Ovary (tissue), 9 donors: ENCODE measurements around the gene PRPSAP1. TPM values are rescaled to one million over a fixed set of nuclear protein-coding genes. Genes with fewer than 3 reads are reported as not detected.

ENCODE experiments used
- DNase-seq, 5 donors: peaks; one replicate each; pipeline ENCODE4 v3.0.0-alpha.2; 2019 to 2020
- H3K27ac ChIP-seq, 2 donors: fragments of 200-600 bp; one replicate each; pipeline versions ENCODE4 v1.5.1 to v1.8.0; 2019 to 2022
- H3K27me3 ChIP-seq: fragments of 200-600 bp; one replicate; pipeline ENCODE4 v1.8.0; 2022
- H3K36me3 ChIP-seq: fragments of 200-600 bp; sonication (generic); one replicate; pipeline ENCODE4 v1.5.1; 2019
- H3K4me1 ChIP-seq: one replicate; pipeline ENCODE4 v1.8.1; 2013; ENCODE audit warnings: mild to moderate bottlenecking, moderate library complexity; ENCODE audit not compliant: insufficient read depth
- H3K4me3 ChIP-seq: fragments of 200-600 bp; sonication (generic); one replicate; pipeline ENCODE4 v1.5.1; 2017
- H3K9me3 ChIP-seq, 2 donors: fragments of 200-600 bp in 1 of 2; sonication (generic) in 1 of 2; one replicate each; pipeline versions ENCODE4 v1.5.1 to v1.8.1; 2013 to 2019; ENCODE audit warnings: mild to moderate bottlenecking in 1 of 2, moderate library complexity in 1 of 2
- EP300 ChIP-seq: sonication (generic); formaldehyde crosslinking; IDR thresholded peaks from one replicate; pipeline ENCODE4 v1.6.1; 2017; ENCODE audit warnings: antibody characterized with exemption
- POLR2A ChIP-seq: fragments of 450-650 bp; IDR thresholded peaks from one replicate; pipeline ENCODE4 v1.6.1; 2017; ENCODE audit warnings: antibody characterized with exemption, mild to moderate bottlenecking, moderate library complexity
- WGBS, 3 donors: extraction: QIAGEN DNeasy Blood & Tissue Kit in 1 of 3; methylation state at CpG; one replicate each; pipeline versions ENCODE4 v1.1.5 to v1.1.7; 2013 to 2017; 5-methylcytosine and 5-hydroxymethylcytosine counted together
- intact Hi-C, 4 donors: fragments of 100-400 bp; cut with DNase I; formaldehyde crosslinking; loops; one replicate each; pipeline versions ENCODE4 v1.11.0 to v1.15.1; 2022 to 2023
- polyA plus RNA-seq, 2 donors: library from polyadenylated mRNA; stranded (reverse); fragments of 200-250 nt in 1 of 2; fragments of 350-450 nt in 1 of 2; fragmentation: Illumina TruSeq in 1 of 2; extraction: RNeasy Lipid Tissue Mini Kit (QIAGEN cat#74804) in 1 of 2; gene quantifications; one replicate each; pipeline ENCODE4 v1.2.3, GENCODE V29; 2013 to 2014
- total RNA-seq, 7 donors: library from RNA; depleted of rRNA in 2 of 7; stranded (reverse); fragments of >200 nt in 2 of 7; fragmentation: NEBNext Ultra II Directional in 3 of 7; extraction: Animal tissue kit (Norgen Biotek cat#: 25700) in 3 of 7; gene quantifications; one replicate each; pipeline versions ENCODE4 v1.1.0 to v1.2.4, GENCODE V29; 2016 to 2023
- TF ChIP-seq, protein P1 (sequence below), 3 donors: fragments of 450-650 bp in 2 of 3; fragments of 200-600 bp in 1 of 3; IDR thresholded peaks; one replicate each; pipeline versions ENCODE4 v1.5.1 to v1.8.0; 2016 to 2022; ENCODE audit warnings: antibody characterized with exemption in 3 of 3, mild to moderate bottlenecking in 1 of 3
- donor health status: DM: no; HTN: no; CAD: no; lungs with moderate emphysema.
- donor health status: DM: no; HTN: no; CAD: no.
- donor health status: Bipolar disorder and iron deficiency.
- donor health status: DM: yes; HTN: yes; CAD: no.
- donor health status: DM: no; HTN: no; CAD: no.
- donor health status: DM: yes; HTN: yes; CAD: no.

The PRPSAP1 gene
- total and polyA plus RNA-seq, 9 donors, result 26.1 to 57.9 (median 44.5) TPM

DNA sequence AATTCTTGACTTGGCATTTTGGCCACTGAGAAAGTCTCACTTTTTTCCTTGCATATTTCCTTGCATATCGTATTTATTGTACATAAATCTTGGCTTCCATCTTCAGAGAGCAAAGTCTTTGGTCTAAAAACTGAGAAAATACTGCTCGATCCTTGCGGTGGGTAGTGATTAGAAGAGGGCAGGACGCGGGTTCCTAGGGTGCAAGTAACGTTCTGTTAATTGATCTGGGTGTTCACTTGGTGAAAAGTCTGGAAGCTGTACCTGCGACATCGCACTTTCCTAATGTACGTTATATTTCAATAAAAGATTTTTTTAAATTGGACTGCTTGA, 89.3 kb downstream of the PRPSAP1 start:
- DNase-seq, result no peak
- H3K27me3 ChIP-seq, result no peaks in the 10 kb centered on the region
- no peaks in the 10 kb centered on the region for H3K9me3 ChIP-seq
- no peak overlapping the region for H3K27ac ChIP-seq
- no peaks in the 10 kb centered on the region for H3K36me3 ChIP-seq
- peak overlapping the region; percentile 23 for H3K4me3 ChIP-seq
- TF ChIP-seq, protein P1, sequence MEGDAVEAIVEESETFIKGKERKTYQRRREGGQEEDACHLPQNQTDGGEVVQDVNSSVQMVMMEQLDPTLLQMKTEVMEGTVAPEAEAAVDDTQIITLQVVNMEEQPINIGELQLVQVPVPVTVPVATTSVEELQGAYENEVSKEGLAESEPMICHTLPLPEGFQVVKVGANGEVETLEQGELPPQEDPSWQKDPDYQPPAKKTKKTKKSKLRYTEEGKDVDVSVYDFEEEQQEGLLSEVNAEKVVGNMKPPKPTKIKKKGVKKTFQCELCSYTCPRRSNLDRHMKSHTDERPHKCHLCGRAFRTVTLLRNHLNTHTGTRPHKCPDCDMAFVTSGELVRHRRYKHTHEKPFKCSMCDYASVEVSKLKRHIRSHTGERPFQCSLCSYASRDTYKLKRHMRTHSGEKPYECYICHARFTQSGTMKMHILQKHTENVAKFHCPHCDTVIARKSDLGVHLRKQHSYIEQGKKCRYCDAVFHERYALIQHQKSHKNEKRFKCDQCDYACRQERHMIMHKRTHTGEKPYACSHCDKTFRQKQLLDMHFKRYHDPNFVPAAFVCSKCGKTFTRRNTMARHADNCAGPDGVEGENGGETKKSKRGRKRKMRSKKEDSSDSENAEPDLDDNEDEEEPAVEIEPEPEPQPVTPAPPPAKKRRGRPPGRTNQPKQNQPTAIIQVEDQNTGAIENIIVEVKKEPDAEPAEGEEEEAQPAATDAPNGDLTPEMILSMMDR (IDR thresholded peaks at IDR 0.05), result no peak
- no peak for TF ChIP-seq EP300
- no peak for TF ChIP-seq POLR2A
- WGBS, 3 donors, result 15 to 28% (median 23%) methylated on average over 9 of the region's 9 CpGs
- intact Hi-C loops, result no loop called here
- peaks cover 5% of the 10 kb centered on the region for H3K4me1 ChIP-seq

DNA sequence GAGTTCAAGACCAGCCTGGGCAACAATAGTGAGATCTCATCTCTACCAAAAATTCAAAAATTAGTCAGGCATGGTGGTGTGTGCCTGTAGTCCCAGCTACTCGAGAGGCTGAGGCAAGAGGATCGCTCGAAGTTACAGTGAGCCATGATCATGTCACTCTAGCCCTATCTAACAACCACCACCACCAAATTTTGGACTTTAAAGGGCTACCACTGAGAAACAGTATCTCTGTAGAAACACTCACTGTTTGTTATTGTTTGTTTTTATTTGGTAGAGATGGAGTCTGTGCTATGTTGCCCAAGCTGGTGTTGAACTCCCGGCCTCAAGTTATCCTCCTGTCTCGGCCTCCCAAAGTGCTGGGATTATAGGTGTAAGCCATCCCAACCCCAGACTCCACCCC, 89.8 kb downstream of the PRPSAP1 start:
- DNase-seq, result no peak
- Histone ChIP-seq H3K27me3 (no peaks in the 10 kb centered on the region), H3K27ac (no peak overlapping the region), H3K36me3 (no peaks in the 10 kb centered on the region), H3K9me3 (no peaks in the 10 kb centered on the region), H3K4me3 (no peak overlapping the region), H3K4me1 (peaks cover 5% of the 10 kb centered on the region)
- intact Hi-C loops, result no loop called here
- 90 to 97% (median 95%) methylated on average over 5 of the region's 5 CpGs for WGBS, 3 donors
- TF ChIP-seq EP300 (no peak), POLR2A (no peak)
- TF ChIP-seq, protein P1 (IDR thresholded peaks at IDR 0.05), result no peak

DNA sequence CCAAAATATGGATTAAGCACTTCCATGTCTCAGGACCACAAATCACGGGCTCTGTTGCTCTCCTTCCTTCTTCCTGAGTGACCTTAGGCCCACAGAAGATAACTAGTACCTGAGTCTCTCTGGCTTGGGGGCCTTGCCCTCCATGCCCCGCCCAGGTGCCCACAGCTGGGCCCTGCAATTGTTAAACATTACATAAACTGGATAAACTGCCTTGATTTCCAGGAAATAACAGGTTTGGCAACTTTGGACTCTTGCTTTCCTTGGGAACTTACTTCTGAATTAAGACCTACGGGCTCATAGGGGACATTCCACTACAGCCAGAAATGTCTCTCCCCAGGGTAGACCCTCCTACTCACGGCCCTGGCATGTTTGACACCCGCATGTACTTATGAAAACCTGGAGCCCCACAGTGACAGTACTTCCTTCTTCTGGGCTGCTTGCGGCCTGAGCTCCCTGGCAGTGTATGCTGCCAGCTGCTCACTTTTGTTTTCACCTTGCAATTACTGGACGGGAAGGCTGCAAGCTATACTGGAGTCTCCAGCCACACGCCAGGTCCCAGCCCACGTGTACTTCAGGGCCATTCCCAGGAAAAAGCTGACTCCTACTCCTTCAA, 90.9 kb downstream of the PRPSAP1 start:
- WGBS, 3 donors, result 60 to 70% (median 70%) methylated on average over 9 of the region's 9 CpGs
- H3K27ac ChIP-seq, result no peak overlapping the region
- H3K9me3 ChIP-seq, result no peaks in the 10 kb centered on the region
- no peaks in the 10 kb centered on the region for H3K36me3 ChIP-seq
- TF ChIP-seq, protein P1 (IDR thresholded peaks at IDR 0.05), result no peak
- TF ChIP-seq EP300, result no peak
- no peak for TF ChIP-seq POLR2A
- intact Hi-C loops, result no loop called here
- DNase-seq, result no peak
- peaks cover 5% of the 10 kb centered on the region for H3K4me1 ChIP-seq
- no peaks in the 10 kb centered on the region for H3K27me3 ChIP-seq
- H3K4me3 ChIP-seq, result no peak overlapping the region

DNA sequence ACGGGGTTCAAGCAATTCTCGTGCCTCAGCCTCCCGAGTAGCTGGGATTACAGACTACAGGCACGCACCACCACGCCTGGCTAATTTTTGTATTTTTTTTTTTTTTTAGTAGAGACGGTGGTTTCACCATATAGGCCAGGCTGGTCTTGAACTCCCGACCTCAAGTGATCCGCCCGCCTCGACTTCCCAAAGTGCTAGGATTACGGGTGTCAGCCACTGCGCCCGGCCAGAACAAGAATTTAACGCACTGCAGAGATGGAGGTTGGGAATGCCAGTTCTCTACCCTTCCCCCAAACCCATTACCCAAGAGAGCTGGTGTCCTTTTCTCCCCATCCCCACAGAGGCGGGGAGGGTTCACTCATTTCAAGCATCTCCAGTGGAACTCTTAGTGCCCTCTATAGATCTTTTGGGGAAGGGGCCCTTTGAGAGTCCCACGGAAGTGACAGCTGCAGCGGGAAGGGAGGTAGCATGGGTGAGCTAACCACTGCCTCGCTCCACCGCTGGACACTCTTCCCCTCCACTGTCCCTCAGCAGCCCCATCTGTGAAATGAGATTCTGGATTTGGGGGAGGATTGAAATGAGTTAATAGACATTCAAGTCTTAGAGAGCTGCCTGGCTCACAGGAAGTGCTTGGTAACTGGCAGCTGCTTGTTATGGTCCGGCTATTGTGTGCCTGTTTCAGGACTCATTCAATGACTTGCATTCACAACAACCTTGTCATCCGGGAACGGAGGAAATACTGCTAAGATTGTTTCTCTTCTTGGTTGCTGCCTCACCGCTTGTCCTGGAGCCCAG, 92.1 kb downstream of the PRPSAP1 start:
- H3K36me3 ChIP-seq, result no peaks in the 10 kb centered on the region
- H3K9me3 ChIP-seq, result no peaks in the 10 kb centered on the region
- intact Hi-C loops, result no loop called here
- no peak overlapping the region for H3K4me3 ChIP-seq
- H3K27ac ChIP-seq, result no peak overlapping the region
- H3K27me3 ChIP-seq, result no peaks in the 10 kb centered on the region
- 87 to 89% (median 89%) methylated on average over 23 of the region's 23 CpGs for WGBS, 3 donors
- DNase-seq, result no peak
- H3K4me1 ChIP-seq, result peaks cover under 1% of the 10 kb centered on the region
- no peak for TF ChIP-seq EP300
- TF ChIP-seq, protein P1 (IDR thresholded peaks at IDR 0.05), result no peak
- TF ChIP-seq POLR2A, result no peak
